HG03045 (cell line): ENCODE results near the gene SFT2D2.

Experiments used
- ATAC-seq: cut with Tn5 transposase; IDR thresholded peaks from one replicate; pipeline ENCODE4 v1.9.1; 2021; ENCODE audit warnings: mild to moderate bottlenecking, moderate library complexity; ENCODE audit not compliant: unreplicated experiment

SFT2D2 gene

GRCh38 chr1:168221275-168221674 is 4.5 kb upstream of the SFT2D2 start:
- ATAC-seq, result no peak

GRCh38 chr1:168223261-168223660 is 2.5 kb upstream of the SFT2D2 start:
- ATAC-seq, result no peak

GRCh38 chr1:168223681-168224540 is 1.9 kb upstream of the SFT2D2 start:
- no peak for ATAC-seq

- no peak for ATAC-seq
Measured at GRCh38 chr1:168224991-168225390, 813 bp upstream of the SFT2D2 start.

GRCh38 chr1:168227620-168228019 is 1.8 kb downstream of the SFT2D2 start:
- ATAC-seq, result no peak

- ATAC-seq, result no peak
Measured at GRCh38 chr1:168229893-168230292, 4.1 kb downstream of the SFT2D2 start.

GRCh38 chr1:168230709-168231108 is 4.9 kb downstream of the SFT2D2 start:
- no peak for ATAC-seq

- peak; percentile 85 for ATAC-seq
Measured at GRCh38 chr1:168234846-168235547, 9.2 kb downstream of the SFT2D2 start.

- no peak for ATAC-seq
Measured at GRCh38 chr1:168235548-168235885, 9.7 kb downstream of the SFT2D2 start.

GRCh38 chr1:168235937-168236336 is 10.1 kb downstream of the SFT2D2 start:
- no peak for ATAC-seq

- no peak for ATAC-seq
Measured at GRCh38 chr1:168236836-168237611, 11.2 kb downstream of the SFT2D2 start.

GRCh38 chr1:168243198-168243597 is 17.4 kb downstream of the SFT2D2 start:
- ATAC-seq, result no peak

GRCh38 chr1:168243636-168244212 is 17.9 kb downstream of the SFT2D2 start:
- no peak for ATAC-seq

GRCh38 chr1:168245042-168245441 is 19.2 kb downstream of the SFT2D2 start:
- ATAC-seq, result no peak

GRCh38 chr1:168246506-168246905 is 20.7 kb downstream of the SFT2D2 start:
- no peak for ATAC-seq

GRCh38 chr1:168252204-168252733 is 26.5 kb downstream of the SFT2D2 start:
- ATAC-seq, result no peak

- ATAC-seq, result no peak
Measured at GRCh38 chr1:168256164-168256563, 30.4 kb downstream of the SFT2D2 start.

GRCh38 chr1:168257397-168257796 is 31.6 kb downstream of the SFT2D2 start:
- no peak for ATAC-seq

GRCh38 chr1:168259567-168259966 is 33.8 kb downstream of the SFT2D2 start:
- no peak for ATAC-seq

- no peak for ATAC-seq
Measured at GRCh38 chr1:168260393-168260792, 34.6 kb downstream of the SFT2D2 start.

GRCh38 chr1:168261390-168261789 is 35.6 kb downstream of the SFT2D2 start:
- ATAC-seq, result no peak
